HepG2 (cell line): ENCODE data around the gene MAGI1. TPM values are rescaled to one million over a fixed set of nuclear protein-coding genes. Genes with fewer than 3 reads are reported as not detected.

ENCODE experiments used
- ATAC-seq: fragments of 200-7000 bp; cut with Tn5 transposase; 3 replicates; pipeline ENCODE4 v1.9.1; 2020; ENCODE audit warnings: mild to moderate bottlenecking, moderate library complexity
- BruUV-seq: library from RNA; stranded (reverse); fragments of 400-500 nt; replicated peaks from 2 replicates; lab custom pipeline; 2021; lab: Mats Ljungman, UMichigan
- CTCF ChIA-PET: fragments of 300-600 bp; formaldehyde crosslinking; extraction: SDS; loops from one replicate; lab custom pipeline; 2021; ENCODE audit warnings: low total read pairs, inconsistent platforms, low intra/inter-chr PET ratio; lab: Yijun Ruan, JAX
- POLR2A ChIA-PET: fragments of 350-600 bp; sonication (Branson Sonifier 250); formaldehyde crosslinking; loops from one replicate; lab custom pipeline; 2020; ENCODE audit warnings: antibody characterized with exemption, inconsistent platforms; lab: Yijun Ruan, JAX
- DNase-seq: peaks from one replicate; pipeline ENCODE4 v3.0.0-alpha.2; 2015; ENCODE audit warnings: low spot score
- FAIRE-seq: peaks from 3 replicates; lab custom pipeline; 2011; peaks lifted over from hg19 to GRCh38; lab: Jason Lieb, UNC
- H2AFZ ChIP-seq: one replicate; pipeline ENCODE4 v1.6.1; 2011; ENCODE audit warnings: low read length, inconsistent platforms
- H3K27ac ChIP-seq: fragments of 300-600 bp; 3 replicates; pipeline ENCODE4 v1.8.0; 2011; ENCODE audit warnings: mixed run types, mild to moderate bottlenecking, mixed read lengths, low read length, inconsistent platforms; ENCODE audit not compliant: insufficient read depth; ENCODE audit errors: extremely low read length
- H3K27me3 ChIP-seq, 2 experiments: fragments of 200-600 bp in 1 of 2; 2 replicates in 1 of 2; 3 replicates in 1 of 2; pipeline versions ENCODE4 v1.6.0 to v1.8.0; 2011; ENCODE audit warnings: low read length in 2 of 2, mild to moderate bottlenecking in 2 of 2, moderate library complexity in 2 of 2, inconsistent platforms in 1 of 2; ENCODE audit not compliant: insufficient read depth in 2 of 2, control insufficient read depth in 1 of 2
- H3K36me3 ChIP-seq, 2 experiments: fragments of 200-600 bp in 1 of 2; replicated peaks in 1 of 2; 2 replicates in 1 of 2; 3 replicates in 1 of 2; pipeline versions ENCODE4 v1.5.1 to v1.8.0; 2011; ENCODE audit warnings: low read length in 2 of 2, inconsistent platforms in 1 of 2; ENCODE audit not compliant: insufficient read depth in 2 of 2, control insufficient read depth in 1 of 2
- H3K4me1 ChIP-seq: 2 replicates; pipeline ENCODE4 v1.5.1; 2012; ENCODE audit warnings: low read length, inconsistent platforms; ENCODE audit not compliant: insufficient read depth
- H3K4me2 ChIP-seq: 2 replicates; pipeline ENCODE4 v1.6.0; 2011; ENCODE audit warnings: low read depth, low read length, inconsistent platforms
- H3K4me3 ChIP-seq, 3 experiments: fragments of 200-600 bp in 1 of 3; sonication (generic), shearing (Covaris generic) in 1 of 3; replicated peaks in 1 of 3; 2 replicates each; pipeline ENCODE4 v1.5.1; 2011 to 2016; ENCODE audit warnings: low read length in 3 of 3, inconsistent platforms in 2 of 3, low read depth in 2 of 3, mild to moderate bottlenecking in 2 of 3, control low read depth in 1 of 3, mixed read lengths in 1 of 3; ENCODE audit not compliant: insufficient read depth in 1 of 3
- H3K79me2 ChIP-seq: one replicate; pipeline ENCODE4 v1.6.1; 2011; ENCODE audit warnings: low read length, inconsistent platforms; ENCODE audit not compliant: insufficient read depth
- H3K9ac ChIP-seq: 2 replicates; pipeline ENCODE4 v1.6.0; 2011; ENCODE audit warnings: mild to moderate bottlenecking, low read depth, low read length, inconsistent platforms; ENCODE audit not compliant: insufficient read depth
- H3K9me3 ChIP-seq: 2 replicates; pipeline ENCODE4 v1.5.1; 2012; ENCODE audit warnings: mild to moderate bottlenecking, low read length
- H4K20me1 ChIP-seq: 2 replicates; pipeline ENCODE4 v1.6.0; 2011; ENCODE audit warnings: inconsistent platforms, mild to moderate bottlenecking, low read length, moderate library complexity; ENCODE audit not compliant: insufficient read depth
- RAD21 ChIP-seq: fragments of 450-650 bp; formaldehyde crosslinking; IDR thresholded peaks from 2 replicates; pipeline ENCODE4 v1.5.0; 2020; ENCODE audit warnings: mild to moderate bottlenecking
- STAT6 ChIP-seq: sonication (generic); formaldehyde crosslinking; IDR thresholded peaks from 2 replicates; pipeline ENCODE4 v1.4.0; 2020; ENCODE audit warnings: missing genetic modification reagents, mild to moderate bottlenecking, borderline replicate concordance
- TBX2 ChIP-seq: sonication (generic); formaldehyde crosslinking; IDR thresholded peaks from 2 replicates; pipeline ENCODE4 v1.5.0; 2020; ENCODE audit warnings: missing genetic modification reagents, mild to moderate bottlenecking, borderline replicate concordance
- ZNF383 ChIP-seq: sonication (generic); formaldehyde crosslinking; IDR thresholded peaks from 2 replicates; pipeline ENCODE4 v1.4.0; 2020; ENCODE audit warnings: missing genetic modification reagents, mild to moderate bottlenecking, borderline replicate concordance
- ZNF644 ChIP-seq: IDR thresholded peaks from 2 replicates; pipeline ENCODE4 v1.6.1; 2016; ENCODE audit warnings: low read depth
- WGBS: methylation state at CpG from one replicate; pipeline ENCODE4 v1.1.6; 2017; ENCODE audit warnings: low lambda C conversion rate; 5-methylcytosine and 5-hydroxymethylcytosine counted together
- in situ Hi-C: cut with HindIII; loops from 2 replicates; pipeline ENCODE4 v1.10.0; 2017; ENCODE audit warnings: low pct_unique_long_range_greater_than_20kb; ENCODE audit not compliant: extremely low pct_ligation_motif_present
- intact Hi-C: fragments of 100-400 bp; cut with micrococcal nuclease; formaldehyde crosslinking; loops from one replicate; pipeline ENCODE4 v1.10.0; 2022; ENCODE audit not compliant: unreplicated experiment
- polyA plus RNA-seq, 8 experiments: library from polyadenylated mRNA; depleted of rRNA in 3 of 8; stranded (reverse) in 7 of 8; unstranded in 1 of 8; fragments of >200 nt; fragmentation: Illumina TruSeq in 4 of 8; extraction: Trizol in 4 of 8; gene quantifications; 2 replicates each; pipeline versions ENCODE4 v1.2.1 to v1.2.3, GENCODE V29; 2011 to 2016; ENCODE audit warnings: low read depth in 4 of 8, missing spikeins in 1 of 8, mixed read lengths in 1 of 8; ENCODE audit not compliant: insufficient read depth in 1 of 8
- total RNA-seq, 5 experiments: library from RNA; depleted of rRNA; stranded (reverse); fragments of >200 nt; fragmentation: Illumina TruSeq; extraction: Trizol; gene quantifications; 2 replicates each; pipeline ENCODE4 v1.2.3, GENCODE V29; 2016; ENCODE audit warnings: low read depth in 1 of 5

MAGI1 gene
- total and polyA plus RNA-seq, 2 of the 13 experiments (the other 11 are each of a cell fraction or from before 2014, with no cell fraction given), result 22.2 to 26.0 TPM

GRCh38 chr3:66017591-66017990 is 21.1 kb downstream of the MAGI1 start (continued):
- TF ChIP-seq RAD21 (CRISPR knock-in tag) (no peak), ZNF383 (CRISPR knock-in tag) (no peak), STAT6 (no peak)

- Histone ChIP-seq H3K9ac (no peak overlapping the region), H2AFZ (no peak overlapping the region), H3K79me2 (peaks cover 93% of the 10 kb centered on the region), H3K4me2 (no peak overlapping the region), H3K4me3 (no peak overlapping the region), H3K36me3 (no peaks in the 10 kb centered on the region), H3K27ac (no peak overlapping the region), H3K4me1 (peaks cover 33% of the 10 kb centered on the region), H3K27me3 (no peaks in the 10 kb centered on the region), H3K9me3 (no peaks in the 10 kb centered on the region), H4K20me1 (peaks cover 68% of the 10 kb centered on the region)
- no peak for TF ChIP-seq ZNF644 (CRISPR knock-in tag)
- TF ChIP-seq TBX2, result no peak
- FAIRE-seq (no peak), ATAC-seq (no peak), DNase-seq (no peak)
- in situ Hi-C loops, result no loop called here
- intact Hi-C loops, result no loop called here
- POLR2A ChIA-PET, result no interaction called here
- 98% methylated on average over 15 of the region's 16 CpGs for WGBS
- no TSS peak for BruUV-seq
- CTCF ChIA-PET, result no interaction called here
Measured at GRCh38 chr3:66017084-66017483, 21.6 kb downstream of the MAGI1 start.
